ENCODE results near the gene CLSTN3.

The CLSTN3 gene

DNA sequence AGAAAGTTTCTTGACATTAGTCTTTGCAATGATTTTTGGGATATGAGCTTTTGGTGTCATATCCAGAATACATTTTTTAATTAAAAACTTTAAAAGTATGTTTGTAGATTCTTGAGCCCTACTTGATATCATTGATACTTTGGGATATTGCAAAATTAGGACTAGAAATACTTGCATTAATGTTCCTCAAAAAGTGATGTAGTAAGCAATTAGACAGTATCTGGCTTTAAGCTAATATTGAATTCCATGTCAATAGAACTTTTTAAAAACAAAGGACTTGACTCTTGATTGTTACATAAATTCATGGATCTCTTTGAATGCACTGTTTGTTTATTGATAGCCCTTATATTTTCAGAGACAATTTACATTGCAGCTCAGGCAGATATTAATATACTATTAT lies 74.9 kb downstream of the CLSTN3 start:
- H3K27ac Mint-ChIP-seq = no peak overlapping the region

GRCh38 chr12:7206691-7207090 lies 76.5 kb downstream of the CLSTN3 start:
- H3K36me3 Mint-ChIP-seq = peaks cover 58% of the 10 kb centered on the region
- no peak overlapping the region for H3K27ac Mint-ChIP-seq
- H3K4me1 Mint-ChIP-seq (ENCODE audit: low read depth) = no peaks in the 10 kb centered on the region
- no peaks in the 10 kb centered on the region for H3K27me3 Mint-ChIP-seq
- no peak overlapping the region for H3K4me3 Mint-ChIP-seq
- H3K9me3 Mint-ChIP-seq (ENCODE audit: low read depth) = peaks cover 3% of the 10 kb centered on the region

More for the DNA sequence above, 74.9 kb downstream of the CLSTN3 start:
- no peak overlapping the region for H3K4me3 Mint-ChIP-seq
- no peaks in the 10 kb centered on the region for H3K27me3 Mint-ChIP-seq
- no peaks in the 10 kb centered on the region for H3K9me3 Mint-ChIP-seq (ENCODE audit: low read depth)
- H3K36me3 Mint-ChIP-seq = peaks cover 49% of the 10 kb centered on the region
- no peaks in the 10 kb centered on the region for H3K4me1 Mint-ChIP-seq (ENCODE audit: low read depth)

- Mint-ChIP-seq H3K36me3 (peaks cover 61% of the 10 kb centered on the region), H3K9me3 (ENCODE audit: low read depth) (peaks cover 8% of the 10 kb centered on the region), H3K27me3 (no peaks in the 10 kb centered on the region), H3K27ac (no peak overlapping the region), H3K4me3 (no peak overlapping the region), H3K4me1 (ENCODE audit: low read depth) (no peaks in the 10 kb centered on the region)
These were observed 77.9 kb downstream of the CLSTN3 start for GRCh38 chr12:7207866-7208625.

All from activated naive CD8-positive, alpha-beta T cell (primary cell).